Measurements from ENCODE around the gene DNAJC30. TPM values are rescaled to one million over a fixed set of nuclear protein-coding genes. Genes with fewer than 3 reads are reported as not detected.
A peak's percentile ranks its signal among the peaks of the same experiment; 100 is the strongest.

The DNAJC30 gene
- polyA plus RNA-seq, 1 of the 3 experiments (the other 2 are of a cell fraction), result 11.0 TPM

DNA sequence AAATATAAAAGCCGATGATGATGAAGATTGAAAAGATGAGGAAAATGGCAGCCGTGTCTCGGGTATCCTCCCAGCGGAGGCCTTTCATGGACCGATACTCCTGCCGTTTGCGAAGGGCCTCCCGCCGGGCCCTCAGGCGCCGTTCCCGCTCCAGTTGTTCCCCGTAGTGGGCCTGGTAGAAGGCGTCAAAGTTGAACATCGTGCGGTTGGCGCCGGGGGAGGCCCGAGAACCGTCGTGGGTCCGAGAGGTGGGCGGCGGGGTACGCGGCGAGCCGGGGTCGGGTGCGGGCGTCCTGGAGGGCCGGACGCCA is 553 bp downstream of the DNAJC30 start:
- 3% methylated on average over 15 of the region's 33 CpGs for WGBS (ENCODE audit: low lambda C conversion rate)
- H3K4me1 ChIP-seq (ENCODE audit: control insufficient read depth in 1 of 2, insufficient read depth in 2 of 2, low read depth in 1 of 2, low read length in 1 of 2), result peaks cover 19 to 20% of the 10 kb centered on the region in 2 experiments; a peak in 3 of 4 replicates
- TF ChIP-seq ELF1 (IDR thresholded peaks at IDR 0.05) (no peak), SIN3A (IDR thresholded peaks at IDR 0.05; ENCODE audit: borderline replicate concordance, low read depth, low read length) (no peak), TEAD4 (IDR thresholded peaks at IDR 0.05; ENCODE audit: borderline replicate concordance, insufficient read depth) (no peak), SMC3 (IDR thresholded peaks at IDR 0.05; ENCODE audit: low read depth, low read length) (no peak), FOSL2 (IDR thresholded peaks at IDR 0.05; ENCODE audit: borderline replicate concordance, low read depth) (no peak), CHD2 (IDR thresholded peaks at IDR 0.05; ENCODE audit: low read length, partially characterized antibody) (no peak), FOXJ3 (CRISPR knock-in tag; IDR thresholded peaks at IDR 0.05) (no peak), NFIC (IDR thresholded peaks at IDR 0.05; ENCODE audit: borderline replicate concordance) (no peak), MEF2A (IDR thresholded peaks at IDR 0.05; ENCODE audit: borderline replicate concordance, low read depth) (no peak), FOXM1 (IDR thresholded peaks at IDR 0.05; ENCODE audit: low read depth) (no peak), TAF1 (IDR thresholded peaks at IDR 0.05; ENCODE audit: borderline replicate concordance, low read depth, low read length) (no peak)
- TF ChIP-seq, protein P1, sequence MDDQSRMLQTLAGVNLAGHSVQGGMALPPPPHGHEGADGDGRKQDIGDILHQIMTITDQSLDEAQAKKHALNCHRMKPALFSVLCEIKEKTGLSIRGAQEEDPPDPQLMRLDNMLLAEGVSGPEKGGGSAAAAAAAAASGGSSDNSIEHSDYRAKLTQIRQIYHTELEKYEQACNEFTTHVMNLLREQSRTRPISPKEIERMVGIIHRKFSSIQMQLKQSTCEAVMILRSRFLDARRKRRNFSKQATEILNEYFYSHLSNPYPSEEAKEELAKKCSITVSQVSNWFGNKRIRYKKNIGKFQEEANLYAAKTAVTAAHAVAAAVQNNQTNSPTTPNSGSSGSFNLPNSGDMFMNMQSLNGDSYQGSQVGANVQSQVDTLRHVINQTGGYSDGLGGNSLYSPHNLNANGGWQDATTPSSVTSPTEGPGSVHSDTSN (IDR thresholded peaks at IDR 0.05), result no peak
- TF ChIP-seq, protein P2, sequence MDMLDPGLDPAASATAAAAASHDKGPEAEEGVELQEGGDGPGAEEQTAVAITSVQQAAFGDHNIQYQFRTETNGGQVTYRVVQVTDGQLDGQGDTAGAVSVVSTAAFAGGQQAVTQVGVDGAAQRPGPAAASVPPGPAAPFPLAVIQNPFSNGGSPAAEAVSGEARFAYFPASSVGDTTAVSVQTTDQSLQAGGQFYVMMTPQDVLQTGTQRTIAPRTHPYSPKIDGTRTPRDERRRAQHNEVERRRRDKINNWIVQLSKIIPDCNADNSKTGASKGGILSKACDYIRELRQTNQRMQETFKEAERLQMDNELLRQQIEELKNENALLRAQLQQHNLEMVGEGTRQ (IDR thresholded peaks at IDR 0.05; ENCODE audit: borderline replicate concordance, low read depth, low read length), result no peak
- TF ChIP-seq, protein P3, sequence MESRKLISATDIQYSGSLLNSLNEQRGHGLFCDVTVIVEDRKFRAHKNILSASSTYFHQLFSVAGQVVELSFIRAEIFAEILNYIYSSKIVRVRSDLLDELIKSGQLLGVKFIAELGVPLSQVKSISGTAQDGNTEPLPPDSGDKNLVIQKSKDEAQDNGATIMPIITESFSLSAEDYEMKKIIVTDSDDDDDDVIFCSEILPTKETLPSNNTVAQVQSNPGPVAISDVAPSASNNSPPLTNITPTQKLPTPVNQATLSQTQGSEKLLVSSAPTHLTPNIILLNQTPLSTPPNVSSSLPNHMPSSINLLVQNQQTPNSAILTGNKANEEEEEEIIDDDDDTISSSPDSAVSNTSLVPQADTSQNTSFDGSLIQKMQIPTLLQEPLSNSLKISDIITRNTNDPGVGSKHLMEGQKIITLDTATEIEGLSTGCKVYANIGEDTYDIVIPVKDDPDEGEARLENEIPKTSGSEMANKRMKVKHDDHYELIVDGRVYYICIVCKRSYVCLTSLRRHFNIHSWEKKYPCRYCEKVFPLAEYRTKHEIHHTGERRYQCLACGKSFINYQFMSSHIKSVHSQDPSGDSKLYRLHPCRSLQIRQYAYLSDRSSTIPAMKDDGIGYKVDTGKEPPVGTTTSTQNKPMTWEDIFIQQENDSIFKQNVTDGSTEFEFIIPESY (IDR thresholded peaks at IDR 0.05; ENCODE audit: borderline replicate concordance, low read depth), result no peak
- TF ChIP-seq, protein P4, sequence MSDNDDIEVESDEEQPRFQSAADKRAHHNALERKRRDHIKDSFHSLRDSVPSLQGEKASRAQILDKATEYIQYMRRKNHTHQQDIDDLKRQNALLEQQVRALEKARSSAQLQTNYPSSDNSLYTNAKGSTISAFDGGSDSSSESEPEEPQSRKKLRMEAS (IDR thresholded peaks at IDR 0.05; ENCODE audit: low read depth), result no peak
- peak overlapping the region; percentile 98 for H3K4me2 ChIP-seq
- H3K36me3 ChIP-seq (replicated peaks in 1 of 2; ENCODE audit: control insufficient read depth in 1 of 2, insufficient read depth in 2 of 2, low read length in 1 of 2), result peaks cover 14 to 31% of the 10 kb centered on the region in 2 experiments
- H3F3A ChIP-seq (replicated peaks; ENCODE audit: insufficient read depth), result no peaks in the 10 kb centered on the region
- peak overlapping the region; percentile 67; a peak in 3 of 4 replicates for H3K27ac ChIP-seq (ENCODE audit: low read depth in 2 of 2, low read length in 1 of 2)
- POLR2A ChIA-PET, result no interaction called here
- peak overlapping the region; percentile 79 to 90 for H3K4me3 ChIP-seq (ENCODE audit: low read depth in 2 of 2, low read length in 1 of 2)
- H3K9me2 ChIP-seq, result no peaks in the 10 kb centered on the region
- no peaks in the 10 kb centered on the region for H3K9me3 ChIP-seq
- H4K20me1 ChIP-seq (ENCODE audit: insufficient read depth), result no peaks in the 10 kb centered on the region
- peak overlapping the region; percentile 87 for H3K9ac ChIP-seq
- peaks cover 96% of the 10 kb centered on the region for H3K79me2 ChIP-seq (ENCODE audit: insufficient read depth)
- no peaks in the 10 kb centered on the region for H3K27me3 ChIP-seq (ENCODE audit: insufficient read depth)
- H2AFZ ChIP-seq (ENCODE audit: low read depth), result peak overlapping the region; percentile 80
- CTCF ChIA-PET, result no interaction called here
- DNase-seq, result no peak

Measured in SK-N-SH (cell line).